ENCODE results near the gene LYPD6B.
A peak's percentile ranks its signal among the peaks of the same experiment; 100 is the strongest.

The LYPD6B gene

GRCh38 chr2:149038442-149039212 is at the start of gene LYPD6B:
TSS of gene LYPD6B (plus strand) at chr2:149038699. CDS start at chr2:149130949, 92,250 bp downstream.
- no peak for DNase-seq

- peak; percentile 43 for DNase-seq
Measured at GRCh38 chr2:148989882-148990493, 48.5 kb upstream of the LYPD6B start.

GRCh38 chr2:148990968-148991367 is 47.5 kb upstream of the LYPD6B start:
- DNase-seq, result no peak

GRCh38 chr2:148992448-148992847 is 46.1 kb upstream of the LYPD6B start:
- DNase-seq, result no peak

GRCh38 chr2:148993351-148993750 is 45.1 kb upstream of the LYPD6B start:
- DNase-seq, result no peak

GRCh38 chr2:148994341-148994740 is 44.2 kb upstream of the LYPD6B start:
- no peak for DNase-seq

- no peak for DNase-seq
Measured at GRCh38 chr2:148996805-148997204, 41.7 kb upstream of the LYPD6B start.

GRCh38 chr2:148998165-148998830 is 40.2 kb upstream of the LYPD6B start:
- DNase-seq, result no peak

GRCh38 chr2:148998831-148999200 is 39.7 kb upstream of the LYPD6B start:
- DNase-seq, result no peak

GRCh38 chr2:148999451-148999921 is 39.0 kb upstream of the LYPD6B start:
- no peak for DNase-seq

- no peak for DNase-seq
Measured at GRCh38 chr2:149000158-149000938, 38.2 kb upstream of the LYPD6B start.

- no peak for DNase-seq
Measured at GRCh38 chr2:149001496-149001895, 37.0 kb upstream of the LYPD6B start.

- DNase-seq, result no peak
Measured at GRCh38 chr2:149002378-149002890, 36.1 kb upstream of the LYPD6B start.

- no peak for DNase-seq
Measured at GRCh38 chr2:149002891-149003740, 35.4 kb upstream of the LYPD6B start.

GRCh38 chr2:149004836-149005235 is 33.7 kb upstream of the LYPD6B start:
- DNase-seq, result no peak

- no peak for DNase-seq
Measured at GRCh38 chr2:149005471-149006077, 32.9 kb upstream of the LYPD6B start.

GRCh38 chr2:149006883-149007543 is 31.5 kb upstream of the LYPD6B start:
- DNase-seq, result no peak

- DNase-seq, result no peak
Measured at GRCh38 chr2:149008381-149008780, 30.1 kb upstream of the LYPD6B start.

GRCh38 chr2:149009576-149010461 is 28.7 kb upstream of the LYPD6B start:
- DNase-seq, result no peak

GRCh38 chr2:149012545-149012944 is 26.0 kb upstream of the LYPD6B start:
- DNase-seq, result no peak
